Measurements from ENCODE around the gene TTLL11.

The TTLL11 gene

DNA sequence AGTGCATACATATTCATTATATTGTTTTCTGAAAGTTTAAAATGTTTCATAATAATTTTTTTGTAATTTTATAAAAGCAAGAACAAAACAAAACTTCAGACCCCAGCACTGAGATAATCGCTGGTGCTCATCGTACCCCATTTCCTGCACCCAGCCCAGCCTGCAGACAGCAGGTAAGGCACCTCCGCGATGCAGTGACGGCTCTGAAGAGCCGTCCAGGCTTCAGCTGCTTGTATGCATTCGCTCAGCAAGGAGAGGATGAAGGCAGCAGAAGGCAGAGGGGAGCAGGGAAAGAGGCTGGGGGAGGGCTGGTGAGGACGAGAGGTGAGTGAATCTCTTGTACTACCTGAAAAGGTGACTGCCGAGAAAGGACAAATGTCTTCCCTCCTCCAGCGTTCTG lies 153.5 kb downstream of the TTLL11 start:
- no peak for DNase-seq (ENCODE audit: low read depth)

GRCh38 chr9:121938621-121939020 lies 154.5 kb downstream of the TTLL11 start:
- no peak for DNase-seq (ENCODE audit: low read depth)

- no peak for DNase-seq (ENCODE audit: low read depth)
These were observed 155.9 kb downstream of the TTLL11 start for GRCh38 chr9:121937240-121937639.

GRCh38 chr9:121935739-121936138 lies 157.4 kb downstream of the TTLL11 start:
- DNase-seq (ENCODE audit: low read depth): no peak

GRCh38 chr9:121930956-121931355 lies 162.2 kb downstream of the TTLL11 start:
- no peak for DNase-seq (ENCODE audit: low read depth)

GRCh38 chr9:121929893-121930875 lies 162.9 kb downstream of the TTLL11 start:
- no peak for DNase-seq (ENCODE audit: low read depth)

DNA sequence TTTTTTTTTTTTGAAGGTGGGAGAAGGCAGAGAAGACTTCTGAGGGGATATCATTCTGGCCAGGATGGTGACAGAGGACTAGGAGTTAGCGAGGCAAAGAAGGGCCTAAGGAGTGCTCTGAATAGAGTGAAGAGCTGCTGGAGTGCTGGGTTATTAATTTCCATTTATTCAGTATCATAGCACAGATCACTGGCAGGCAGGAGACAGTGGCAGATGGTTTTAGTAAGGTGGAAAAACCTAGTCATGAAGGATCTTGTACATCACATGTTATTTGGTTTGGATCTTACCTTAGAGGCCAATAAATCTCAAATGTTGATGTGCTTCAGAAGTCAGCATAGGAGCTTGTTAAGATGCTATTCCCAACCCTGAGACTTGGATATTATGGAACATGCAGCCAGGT lies 165.5 kb downstream of the TTLL11 start:
- DNase-seq (ENCODE audit: low read depth): no peak

DNA sequence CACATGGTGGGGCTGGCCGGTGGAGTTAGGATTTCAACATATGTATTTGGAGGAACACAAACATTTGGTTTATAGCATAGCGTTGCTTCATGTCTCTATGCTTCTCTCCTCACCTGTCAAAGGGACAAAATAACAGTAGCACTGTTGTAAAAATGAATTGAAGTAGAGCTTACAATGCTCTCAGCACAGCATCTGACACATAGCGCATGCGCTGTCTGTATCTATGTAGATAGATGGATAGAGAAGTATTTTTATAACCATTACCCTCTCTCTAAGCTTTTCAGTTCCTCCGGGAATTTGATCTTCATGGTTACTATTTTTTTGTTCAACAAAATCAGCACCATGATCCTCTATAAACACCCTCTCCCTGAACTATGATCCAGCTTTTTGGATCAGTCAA lies 166.0 kb downstream of the TTLL11 start:
- DNase-seq (ENCODE audit: low read depth): no peak

DNA sequence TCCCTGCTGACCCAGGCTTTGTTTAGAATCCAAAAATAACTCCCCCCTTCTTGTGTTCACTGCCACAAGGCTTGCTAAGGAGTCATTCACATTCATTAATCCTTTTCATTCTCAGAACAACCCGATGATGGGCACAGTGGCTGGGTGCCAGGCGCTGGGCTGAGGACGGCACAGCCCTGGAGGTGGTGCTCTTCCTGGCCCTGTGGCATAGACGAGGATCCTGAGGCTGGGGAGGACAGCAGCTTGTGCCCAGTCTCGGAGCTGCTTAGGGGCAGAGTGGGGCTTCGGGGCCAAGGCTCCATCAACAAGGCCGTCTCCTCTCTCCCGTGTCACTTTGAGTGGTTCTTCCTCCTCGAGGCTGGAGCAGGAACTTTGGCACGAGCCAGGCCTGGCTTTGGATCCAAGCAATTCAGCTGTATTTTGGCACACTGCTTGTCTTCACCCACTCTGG lies 166.7 kb downstream of the TTLL11 start:
- no peak for DNase-seq (ENCODE audit: low read depth)

DNA sequence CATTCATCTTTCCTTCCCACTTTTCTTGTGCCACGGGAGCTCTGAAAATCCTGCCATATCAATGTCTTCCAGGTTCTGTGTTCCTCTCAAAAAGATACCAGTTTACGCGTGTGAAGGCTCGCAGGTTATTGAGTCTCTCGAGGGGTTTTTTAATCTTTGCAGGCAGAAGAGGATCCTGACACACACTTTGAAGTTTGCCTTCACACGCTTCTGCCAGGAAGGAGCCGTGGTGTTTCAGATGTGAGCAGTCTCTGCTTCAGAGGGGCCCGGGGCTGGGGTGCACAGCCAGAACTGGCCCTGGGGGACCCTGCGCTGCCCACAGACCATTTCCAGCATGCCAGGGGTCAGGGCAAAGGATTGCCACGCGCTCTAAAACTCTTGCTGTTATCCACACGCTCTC lies 167.2 kb downstream of the TTLL11 start:
- DNase-seq (ENCODE audit: low read depth): no peak

DNA sequence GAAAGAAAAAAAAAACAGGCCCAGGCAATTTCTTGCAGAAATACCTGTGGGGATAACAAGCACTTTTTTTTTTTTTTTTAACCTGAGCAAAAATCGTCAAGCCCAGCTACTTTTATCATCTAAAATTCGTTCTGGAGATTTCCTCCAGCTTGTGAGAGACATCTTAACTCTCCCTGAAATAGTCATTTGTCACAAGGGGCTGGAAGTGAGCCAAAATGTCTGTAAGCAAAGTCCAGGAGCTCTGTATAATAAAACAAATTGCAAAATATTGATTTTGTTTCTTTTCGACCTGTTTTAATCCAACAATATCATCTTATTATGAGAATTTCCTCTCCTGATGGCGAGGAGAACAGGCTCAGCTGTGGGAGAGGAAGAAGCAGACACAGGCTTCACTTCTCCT lies 168.4 kb downstream of the TTLL11 start:
- DNase-seq (ENCODE audit: low read depth): no peak

GRCh38 chr9:121921444-121921843 lies 171.7 kb downstream of the TTLL11 start:
- no peak for DNase-seq (ENCODE audit: low read depth)

DNA sequence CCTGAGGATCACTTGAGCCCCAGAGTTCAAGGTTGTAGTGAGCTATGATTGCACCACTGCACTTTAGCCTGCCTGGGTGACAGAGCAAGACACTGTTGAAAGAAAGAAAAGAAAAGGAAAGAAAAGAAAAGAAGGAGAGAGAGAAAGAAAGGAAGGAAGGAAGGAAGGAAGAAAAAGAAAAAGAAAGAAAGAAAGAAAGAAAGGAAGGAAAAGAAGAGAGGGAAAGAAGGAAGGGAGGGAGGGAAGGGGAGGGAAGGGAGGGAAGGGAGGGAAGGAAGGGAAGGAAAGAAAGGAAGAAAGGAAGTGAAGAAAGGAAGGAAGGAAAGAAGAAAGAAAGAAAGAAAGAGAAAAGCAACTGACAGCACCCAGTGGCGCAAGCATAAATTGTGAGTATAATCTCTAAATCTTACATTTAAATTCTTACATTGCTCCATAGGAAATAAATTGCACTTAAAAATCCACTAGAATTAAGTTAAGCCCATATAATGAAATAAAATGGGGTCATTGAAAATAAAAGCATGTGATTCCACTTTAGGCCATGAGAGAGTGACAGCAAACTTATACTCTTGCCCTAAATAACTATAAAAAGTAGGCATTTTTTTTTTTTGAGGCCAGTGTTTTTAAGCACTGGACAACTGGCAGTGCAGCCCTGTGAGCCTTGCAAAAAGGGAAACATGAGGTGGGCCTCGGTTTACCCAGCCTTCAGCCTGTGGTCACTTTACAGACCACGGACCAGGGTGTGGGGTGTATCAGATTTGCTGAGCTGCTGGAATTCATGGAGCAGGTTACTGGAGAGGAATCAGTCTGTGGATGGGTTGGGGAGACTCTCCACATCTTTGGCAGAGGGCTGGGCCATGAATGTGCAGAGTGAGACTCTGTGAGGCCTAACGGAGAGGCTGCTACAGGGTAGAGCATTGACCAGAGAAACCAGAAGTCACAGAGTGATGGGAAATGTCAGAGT lies 175.5 kb downstream of the TTLL11 start:
- DNase-seq (ENCODE audit: low read depth): no peak

GRCh38 chr9:121915304-121915625 lies 177.8 kb downstream of the TTLL11 start:
- no peak for DNase-seq (ENCODE audit: low read depth)

- no peak for DNase-seq (ENCODE audit: low read depth)
These were observed 178.4 kb downstream of the TTLL11 start for GRCh38 chr9:121914604-121915303.

DNA sequence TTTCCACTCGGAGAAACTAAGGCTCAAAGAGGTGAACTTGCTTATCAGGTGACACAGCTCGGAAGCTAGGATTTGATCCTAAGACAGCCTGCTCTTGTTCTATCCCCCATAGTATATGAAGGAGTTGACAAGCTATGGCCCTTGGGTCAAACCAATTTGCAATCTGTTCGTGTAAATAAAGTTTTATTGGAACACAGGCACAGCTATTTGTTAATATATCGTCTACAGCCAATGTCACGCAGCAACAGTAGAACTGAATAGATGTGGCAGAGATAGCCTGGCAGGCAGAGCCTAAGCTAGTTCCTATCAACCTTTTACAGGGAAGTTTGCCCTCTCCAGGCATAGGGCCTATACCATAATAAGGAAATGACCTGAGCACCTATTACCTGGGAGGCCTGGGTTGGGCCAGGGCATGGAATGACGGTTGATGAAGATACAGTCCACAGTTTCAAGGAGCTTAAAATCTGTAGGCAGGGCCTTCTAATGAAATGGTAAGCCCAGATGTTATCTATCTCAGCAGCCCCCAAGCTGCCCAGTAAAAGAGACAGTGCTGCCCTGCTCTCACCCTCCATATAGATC lies 179.0 kb downstream of the TTLL11 start:
- DNase-seq (ENCODE audit: low read depth): no peak

- DNase-seq (ENCODE audit: low read depth): no peak
These were observed 180.1 kb downstream of the TTLL11 start for GRCh38 chr9:121912812-121913627.

- no peak for DNase-seq (ENCODE audit: low read depth)
These were observed 182.5 kb downstream of the TTLL11 start for GRCh38 chr9:121910491-121911040.

- no peak for DNase-seq (ENCODE audit: low read depth)
These were observed 184.0 kb downstream of the TTLL11 start for GRCh38 chr9:121909111-121909510.

DNA sequence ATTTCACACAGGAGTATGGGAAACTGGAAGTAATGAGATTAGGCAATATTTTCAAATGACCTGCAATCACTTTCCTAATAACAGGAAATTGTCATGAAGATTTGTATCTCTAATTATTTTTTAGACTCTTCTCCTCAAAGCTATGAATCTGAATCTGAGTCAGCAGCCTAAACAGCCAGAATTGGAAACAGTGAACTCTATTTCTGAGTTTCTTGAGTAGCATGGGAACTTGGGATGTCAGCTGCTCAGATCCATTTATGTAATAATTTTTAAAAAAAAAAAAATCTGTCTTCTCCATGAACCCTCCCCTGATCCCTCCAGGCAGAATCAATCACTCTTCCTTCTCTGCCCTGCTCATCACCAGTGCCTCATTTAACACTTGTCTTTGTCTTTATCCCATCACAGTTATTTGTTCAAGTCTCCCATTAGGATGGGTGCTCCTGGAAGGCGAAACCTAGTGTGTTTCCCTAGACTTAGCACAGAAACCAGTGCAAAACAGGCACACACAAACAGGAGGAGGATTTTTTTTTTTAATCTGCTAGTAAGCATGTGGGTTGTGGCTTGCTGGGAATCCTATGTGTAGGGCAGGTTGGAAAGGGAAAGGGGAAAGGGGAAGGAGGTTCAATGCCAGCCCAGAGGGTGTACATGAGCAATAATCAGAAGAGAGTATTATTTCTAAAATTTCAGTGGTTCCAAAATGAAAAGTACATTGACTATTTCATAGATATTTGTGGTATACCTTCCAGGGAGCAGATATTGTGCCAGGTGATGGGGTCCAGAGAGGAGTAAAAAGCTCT lies 186.8 kb downstream of the TTLL11 start:
- DNase-seq (ENCODE audit: low read depth): no peak

Data from activated T-helper 1 cell treated with Interleukin-2 at 50 U/mL for 16 hours (primary cell).